ENCODE data around the gene CDK14.
"Not testable (repeated sequence)": the region's sequence is repeated elsewhere in the genome, so short reads cannot be mapped to it uniquely, and the experiment has no call there.

CDK14 gene

DNA sequence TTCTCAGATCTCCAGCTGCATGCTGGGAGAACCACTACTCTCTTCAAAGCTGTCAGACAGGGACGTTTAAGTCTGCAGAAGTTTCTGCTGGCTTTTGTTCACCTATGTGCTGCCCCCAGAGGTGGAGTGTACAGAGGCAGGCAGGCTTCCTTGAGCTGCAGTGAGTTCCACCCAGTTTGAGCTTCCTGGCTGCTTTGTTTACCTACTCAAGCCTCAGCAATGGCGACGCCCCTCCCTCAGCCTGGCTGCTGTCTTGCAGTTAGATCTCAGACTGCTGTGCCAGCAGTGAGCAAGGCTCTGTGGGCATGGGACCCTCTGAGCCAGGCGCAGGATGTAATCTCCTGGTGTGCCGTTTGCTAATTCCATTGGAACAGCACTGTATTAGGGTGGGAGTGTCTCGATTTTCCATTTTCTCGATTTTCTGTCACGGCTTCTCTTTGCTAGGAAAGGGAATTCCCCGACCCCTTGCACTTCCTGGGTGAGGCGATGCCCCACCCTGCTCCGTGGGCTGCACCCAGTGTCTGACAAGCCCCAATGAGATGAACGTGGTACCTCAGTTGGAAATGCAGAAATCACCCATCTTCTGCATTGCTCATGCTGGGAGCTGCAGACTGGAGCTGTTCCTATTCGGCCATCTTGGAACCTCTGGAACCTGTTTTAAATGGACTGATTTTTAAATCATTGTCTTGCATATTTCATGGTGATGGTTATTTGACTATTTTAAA, 332.7 kb downstream of the CDK14 start:
- DNase-seq, result not testable (repeated sequence)

DNA sequence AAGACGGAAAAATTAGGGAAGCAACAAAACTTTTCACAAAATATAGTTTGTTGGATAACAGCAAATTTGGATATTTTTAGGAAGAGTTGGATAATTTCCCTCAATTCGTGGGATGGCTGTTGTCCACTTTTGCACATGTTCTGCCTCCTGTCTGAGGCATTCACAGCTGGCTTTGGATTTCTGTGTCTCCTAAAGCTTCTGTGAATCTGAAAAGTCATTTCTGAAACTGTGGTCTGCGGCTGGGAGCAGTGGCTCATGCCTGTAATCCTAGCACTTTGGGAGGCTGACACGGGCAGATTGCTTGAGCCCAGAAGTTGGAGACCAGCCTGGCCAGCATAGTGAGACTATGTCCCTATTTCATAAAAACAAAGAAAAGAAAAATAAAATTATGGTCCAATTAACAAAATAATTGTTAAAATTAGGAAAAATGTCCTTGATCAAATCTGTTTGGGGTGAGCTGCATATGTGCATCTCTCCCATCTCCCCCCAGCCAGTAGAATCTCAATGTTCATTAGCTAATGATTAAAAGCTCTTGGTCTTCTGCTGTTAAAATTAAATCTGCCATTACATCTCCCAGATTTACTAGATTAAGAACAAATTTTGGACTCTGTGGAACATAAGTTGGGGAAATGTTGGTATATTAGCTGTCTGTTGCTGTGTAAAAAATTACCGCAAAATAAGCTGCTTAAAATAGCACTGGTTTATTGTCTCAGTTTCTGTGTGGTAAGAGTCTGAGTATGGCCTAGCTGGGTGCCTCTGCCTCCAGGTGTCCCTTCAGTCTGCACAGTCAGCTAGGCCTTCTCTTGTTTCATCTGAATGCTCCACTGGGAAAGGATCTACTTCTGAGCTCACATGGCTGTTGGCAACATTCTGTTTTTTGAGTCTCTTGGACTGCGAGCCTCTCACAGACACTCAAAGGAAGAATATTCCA, 336.1 kb downstream of the CDK14 start:
- DNase-seq, result no peak

GRCh38 chr7:90933041-90933440, 336.9 kb downstream of the CDK14 start:
- DNase-seq, result no peak

DNA sequence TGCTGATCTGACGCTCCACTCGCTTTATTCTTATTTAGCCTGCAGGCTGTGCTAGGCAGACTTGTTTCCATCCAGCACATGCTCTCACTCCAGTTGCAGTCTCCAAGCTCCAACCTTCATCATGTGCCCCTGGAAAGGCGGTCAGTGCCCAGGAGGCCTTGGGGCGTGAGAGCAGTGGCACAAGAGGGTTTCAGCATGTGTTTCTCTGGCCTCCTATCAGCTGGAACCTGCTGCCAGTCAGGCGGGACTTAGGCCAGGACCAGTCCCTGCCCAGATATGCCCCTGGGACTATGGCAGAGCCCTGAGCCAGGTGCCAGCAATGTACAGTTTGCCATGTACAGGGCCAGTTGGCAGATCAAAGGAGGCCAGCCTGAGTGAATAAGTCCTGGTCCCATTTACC, 337.9 kb downstream of the CDK14 start:
- DNase-seq, result no peak

GRCh38 chr7:90938371-90938770, 342.2 kb downstream of the CDK14 start:
- DNase-seq, result no peak

- no peak for DNase-seq
Observed at GRCh38 chr7:90939666-90940065, 343.5 kb downstream of the CDK14 start.

DNA sequence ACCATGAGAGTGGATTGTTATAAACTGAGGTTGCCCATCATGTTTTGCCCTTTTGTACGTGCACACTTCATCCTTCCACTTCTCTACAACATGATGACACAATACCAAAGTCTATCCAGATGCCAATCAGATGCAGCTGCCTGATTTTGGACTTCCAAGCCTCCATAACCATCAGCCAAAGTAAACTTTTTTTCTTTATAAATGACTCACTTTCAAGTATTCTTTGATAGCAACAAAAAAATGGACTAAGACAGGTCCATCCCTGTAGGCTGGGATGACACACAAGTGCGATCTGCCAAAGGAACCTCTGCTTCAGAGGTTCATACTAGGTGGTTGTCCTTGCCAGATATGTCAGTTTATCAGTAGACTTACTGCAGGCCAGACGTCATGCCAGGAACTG, 347.9 kb downstream of the CDK14 start:
- no peak for DNase-seq

DNA sequence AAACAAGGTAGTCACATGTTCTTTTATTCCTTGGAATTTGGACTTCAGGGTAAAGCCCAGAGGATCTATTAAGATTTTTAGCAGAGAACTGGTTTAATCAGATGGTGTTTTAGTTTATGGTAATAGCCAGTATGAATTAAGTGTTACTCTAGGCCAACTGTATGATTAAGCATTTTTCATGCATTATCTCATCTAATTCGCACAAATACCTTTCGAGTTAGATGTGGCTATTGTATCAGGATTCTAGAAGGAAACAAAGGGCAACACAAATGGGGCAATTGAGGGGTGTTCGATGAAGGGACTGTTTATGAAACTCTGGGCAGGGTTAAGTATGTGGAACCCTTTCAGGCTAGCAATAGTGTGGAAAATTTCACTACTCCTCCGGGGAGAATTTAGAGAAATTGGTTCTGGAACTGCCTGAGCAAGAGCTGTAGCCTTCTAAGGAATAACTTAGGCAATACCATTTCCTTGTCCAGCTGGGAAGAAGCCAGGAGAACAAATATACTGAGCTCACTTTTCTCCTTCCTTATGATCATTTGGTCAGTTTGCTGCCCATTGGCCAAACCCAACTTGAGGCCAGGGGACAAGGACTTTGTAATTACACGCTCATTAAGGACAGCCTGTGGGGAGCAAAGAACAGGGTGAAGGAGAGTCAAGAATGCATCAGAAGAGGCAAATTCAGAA, 349.1 kb downstream of the CDK14 start:
- no peak for DNase-seq

DNA sequence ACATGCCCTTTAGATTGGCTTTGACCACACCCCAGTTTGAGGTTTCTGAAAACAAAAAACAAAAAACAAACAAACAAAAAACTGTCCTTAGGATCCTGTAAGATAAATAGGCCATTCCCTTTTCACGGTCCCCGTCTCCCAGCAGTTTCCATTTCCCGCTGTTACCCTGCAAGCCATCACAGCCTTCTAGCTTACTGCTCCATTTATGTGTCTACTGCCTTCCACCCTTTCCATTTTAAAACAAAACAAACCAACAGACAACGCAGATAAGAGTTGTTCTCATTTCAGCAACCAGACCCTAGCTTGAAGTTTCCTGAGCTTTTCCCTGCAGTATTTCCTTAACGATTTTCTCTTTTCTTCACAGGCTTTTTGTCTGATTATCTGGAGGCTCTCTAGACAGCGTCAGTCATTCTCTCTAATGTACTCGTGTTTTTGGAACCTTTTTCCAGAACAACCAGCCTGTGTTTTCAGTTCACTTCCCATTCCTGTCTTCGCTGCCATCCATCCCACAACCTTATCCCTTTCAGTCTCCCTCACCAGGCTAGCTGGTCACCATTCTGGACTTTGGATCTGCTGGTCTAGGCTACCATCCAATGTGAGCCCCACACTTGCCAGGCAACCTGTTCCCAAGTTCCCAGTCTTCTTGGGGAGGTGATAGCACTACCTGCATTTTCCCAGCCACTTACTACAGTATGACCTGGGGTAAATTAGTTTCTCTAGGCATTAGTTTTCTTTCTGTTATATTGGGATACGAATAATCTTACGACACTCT, 350.8 kb downstream of the CDK14 start:
- no peak for DNase-seq

- DNase-seq, result no peak
Observed at GRCh38 chr7:90948085-90948484, 352.0 kb downstream of the CDK14 start.

DNA sequence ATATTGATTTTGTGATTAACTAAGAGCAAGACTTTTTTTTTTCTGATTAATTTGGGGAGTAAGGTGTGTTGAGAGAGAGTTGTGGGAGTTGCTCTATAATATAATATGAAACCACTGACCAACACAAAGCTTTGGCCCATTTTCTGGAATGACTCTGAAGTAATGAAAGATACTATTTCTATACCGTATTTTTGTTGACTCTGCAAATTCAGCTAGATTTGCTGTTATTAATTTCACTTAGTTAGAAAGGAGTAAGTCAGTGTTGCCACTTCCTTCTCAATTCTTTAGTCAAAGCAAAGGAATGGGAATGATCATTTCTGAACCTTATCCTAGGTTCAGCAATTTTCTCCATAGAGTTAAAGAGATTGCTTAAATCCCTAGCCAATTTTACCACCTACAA, 355.1 kb downstream of the CDK14 start:
- no peak for DNase-seq

DNA sequence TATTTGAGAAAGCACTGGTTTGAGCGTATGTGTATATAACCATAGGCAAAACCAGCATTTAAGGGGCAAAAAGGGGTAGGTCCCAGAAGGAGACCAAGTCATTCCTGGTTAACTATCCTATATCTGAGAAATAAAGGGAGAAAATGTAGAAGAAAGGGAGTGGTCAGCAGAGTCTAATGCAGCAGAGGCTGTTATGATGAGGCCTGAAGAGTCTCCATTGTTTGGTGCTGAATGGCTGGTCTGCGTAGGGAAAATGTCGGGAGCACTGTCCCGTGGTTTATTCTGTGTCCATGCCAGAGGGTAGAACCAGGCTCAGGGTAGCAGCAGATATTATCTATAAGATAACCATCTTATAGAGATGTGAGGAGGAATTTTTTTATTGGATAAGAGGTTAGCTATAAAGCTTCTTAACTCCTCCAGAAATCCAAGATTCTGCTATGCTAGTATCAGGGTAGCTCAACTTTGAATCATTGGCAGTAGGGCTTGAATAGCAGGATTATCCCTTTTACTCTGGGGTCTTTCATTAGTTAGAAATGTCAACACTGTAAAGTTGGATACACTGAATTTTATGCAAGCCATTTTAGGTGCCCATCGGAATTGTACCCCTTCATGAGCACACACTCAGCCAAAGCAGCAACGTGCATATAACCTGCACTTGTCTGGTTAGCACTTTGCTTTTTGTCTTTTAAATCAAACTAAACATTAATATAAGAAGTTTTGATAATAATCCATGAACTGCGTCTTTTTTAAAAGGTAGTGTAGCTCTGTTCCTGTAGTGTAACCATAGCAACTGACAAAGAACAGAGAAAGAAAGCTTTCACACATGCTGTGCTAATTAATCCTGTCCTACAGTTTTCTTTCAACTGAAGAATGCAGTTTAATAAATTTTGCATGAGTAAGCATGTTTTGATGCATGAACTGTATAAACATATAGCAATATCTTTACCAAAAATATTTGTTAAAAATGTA, 356.1 kb downstream of the CDK14 start:
- DNase-seq, result no peak

- no peak for DNase-seq
Observed at GRCh38 chr7:90955641-90956207, 359.6 kb downstream of the CDK14 start.

GRCh38 chr7:90957883-90958282, 361.8 kb downstream of the CDK14 start:
- no peak for DNase-seq

GRCh38 chr7:90958647-90959046, 362.5 kb downstream of the CDK14 start:
- no peak for DNase-seq

GRCh38 chr7:90961037-90961725, 365.1 kb downstream of the CDK14 start:
- DNase-seq, result no peak

- DNase-seq, result no peak
Observed at GRCh38 chr7:90965211-90965610, 369.1 kb downstream of the CDK14 start.

- no peak for DNase-seq
Observed at GRCh38 chr7:90966346-90966745, 370.2 kb downstream of the CDK14 start.

DNA sequence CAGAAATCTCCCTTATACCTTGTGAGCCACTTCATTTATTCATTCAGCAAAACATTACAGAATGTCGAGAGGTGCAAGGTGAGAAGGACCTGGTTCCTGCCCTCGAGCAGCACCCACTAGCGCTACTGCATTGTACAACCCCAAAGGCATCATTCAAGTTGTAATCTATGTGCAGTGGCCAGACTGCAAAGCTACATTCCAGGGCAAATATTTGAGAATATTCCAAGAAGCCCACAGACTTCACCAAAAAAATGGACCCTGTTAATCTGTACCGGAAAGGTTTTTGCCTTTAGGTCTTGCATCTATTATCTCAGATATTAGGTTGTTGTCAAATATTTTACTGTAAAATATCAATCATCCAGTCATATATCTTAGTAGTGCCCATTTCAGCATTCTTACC, 372.8 kb downstream of the CDK14 start:
- no peak for DNase-seq

- DNase-seq, result no peak
Observed at GRCh38 chr7:90972906-90973550, 376.9 kb downstream of the CDK14 start.
